Measurements from ENCODE around the gene NFIX.

DNA sequence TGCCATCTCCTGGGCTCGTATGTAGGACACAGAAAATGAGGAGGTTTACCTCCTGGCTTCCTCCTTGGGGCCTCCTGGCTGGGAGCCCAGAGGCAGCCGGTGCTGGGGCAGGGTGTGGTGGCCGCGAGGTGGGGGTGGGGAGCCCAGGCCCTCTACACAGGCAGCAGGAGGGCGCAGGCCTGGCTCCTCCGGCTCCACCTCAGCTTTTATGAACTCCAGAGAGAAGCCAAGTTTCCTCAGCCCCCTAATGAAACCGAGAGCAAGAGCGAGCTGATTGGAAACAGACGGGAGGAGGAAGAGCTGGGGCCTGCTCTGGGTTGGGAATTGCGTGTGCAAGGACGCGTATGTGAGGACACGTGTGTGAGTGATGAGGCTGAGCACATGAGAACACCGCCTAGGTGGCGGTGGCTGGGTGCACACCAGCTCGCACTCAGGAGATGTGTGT lies 84.3 kb downstream of the NFIX start:
- TF ChIP-seq CTCF (IDR thresholded peaks at IDR 0.05) (peak in 2 of 4 experiments; percentile 6 to 7), POLR2A (IDR thresholded peaks at IDR 0.05) (peak in 1 of 2 donors; percentile 26)
